HepG2 (cell line): ENCODE results near the gene PYCARD.

Experiments used
- ARNTL ChIP-seq: sonication (generic); formaldehyde crosslinking; IDR thresholded peaks from 2 replicates; pipeline ENCODE4 v1.4.0; 2020; ENCODE audit warnings: mild to moderate bottlenecking, missing genetic modification reagents
- CHD4 ChIP-seq: fragments of 200-600 bp; sonication (generic); IDR thresholded peaks from 2 replicates; pipeline ENCODE4 v1.7.0; 2017; ENCODE audit warnings: mild to moderate bottlenecking, low read length, borderline replicate concordance
- SPEN ChIP-seq: sonication (generic); formaldehyde crosslinking; IDR thresholded peaks from 2 replicates; pipeline ENCODE4 v1.5.1; 2020; ENCODE audit warnings: low read depth, mild to moderate bottlenecking, missing genetic modification reagents
- ZBTB1 ChIP-seq: sonication (generic); formaldehyde crosslinking; IDR thresholded peaks from 2 replicates; pipeline ENCODE4 v1.4.0; 2020; ENCODE audit warnings: missing genetic modification reagents, borderline replicate concordance
- ZNF577 ChIP-seq: sonication (generic); formaldehyde crosslinking; IDR thresholded peaks from 2 replicates; pipeline ENCODE4 v1.4.0; 2020; ENCODE audit warnings: mild to moderate bottlenecking, low read depth, missing genetic modification reagents, borderline replicate concordance
- ZNF83 ChIP-seq: sonication (generic); formaldehyde crosslinking; IDR thresholded peaks from 2 replicates; pipeline ENCODE4 v1.4.0; 2020; ENCODE audit warnings: missing genetic modification reagents, mild to moderate bottlenecking, borderline replicate concordance
- TF ChIP-seq, protein P1 (sequence below): sonication (generic); formaldehyde crosslinking; IDR thresholded peaks from 2 replicates; pipeline ENCODE4 v1.8.1; 2023; ENCODE audit warnings: missing genetic modification reagents, inconsistent platforms, borderline replicate concordance
- TF ChIP-seq, protein P2 (sequence below): sonication (generic); formaldehyde crosslinking; IDR thresholded peaks from 2 replicates; pipeline ENCODE4 v1.9.0; 2022; ENCODE audit warnings: missing genetic modification reagents, mild to moderate bottlenecking, borderline replicate concordance
- TF ChIP-seq, protein P3 (sequence below): sonication (generic); formaldehyde crosslinking; IDR thresholded peaks from 2 replicates; pipeline ENCODE4 v1.4.0; 2020; ENCODE audit warnings: low read depth, missing genetic modification reagents
- TF ChIP-seq, protein P4 (sequence below): sonication (generic); formaldehyde crosslinking; IDR thresholded peaks from 2 replicates; pipeline ENCODE4 v1.4.0; 2020; ENCODE audit warnings: missing genetic modification reagents
- TF ChIP-seq, protein P5 (sequence below): sonication (generic); formaldehyde crosslinking; IDR thresholded peaks from 2 replicates; pipeline ENCODE4 v1.8.0; 2022; ENCODE audit warnings: missing genetic modification reagents, mild to moderate bottlenecking, moderate library complexity, borderline replicate concordance
- TF ChIP-seq, protein P6 (sequence below): sonication (generic); formaldehyde crosslinking; IDR thresholded peaks from 2 replicates; pipeline ENCODE4 v1.5.0; 2020; ENCODE audit warnings: mild to moderate bottlenecking, missing genetic modification reagents, moderate library complexity

DNA sequence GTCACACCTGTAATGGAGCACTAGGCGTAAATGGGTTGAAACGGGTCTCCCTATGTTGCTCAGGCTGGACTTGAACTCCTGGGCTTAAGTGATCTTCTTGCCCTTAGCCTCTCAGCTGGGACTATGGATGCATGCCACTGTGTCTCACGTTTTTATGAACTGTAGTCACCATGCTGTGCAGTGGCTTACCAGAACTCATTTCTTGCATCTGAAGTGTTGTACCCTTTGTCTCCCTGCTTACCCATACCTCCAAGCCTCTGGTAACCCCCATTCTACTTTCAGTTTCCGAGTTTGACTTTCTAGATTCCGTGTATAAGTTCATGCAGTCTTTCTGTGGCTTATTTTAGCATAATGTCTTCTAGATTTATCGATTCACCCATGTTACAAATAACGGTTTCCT lies 7.7 kb downstream of the PYCARD start:
- TF ChIP-seq, protein P1, sequence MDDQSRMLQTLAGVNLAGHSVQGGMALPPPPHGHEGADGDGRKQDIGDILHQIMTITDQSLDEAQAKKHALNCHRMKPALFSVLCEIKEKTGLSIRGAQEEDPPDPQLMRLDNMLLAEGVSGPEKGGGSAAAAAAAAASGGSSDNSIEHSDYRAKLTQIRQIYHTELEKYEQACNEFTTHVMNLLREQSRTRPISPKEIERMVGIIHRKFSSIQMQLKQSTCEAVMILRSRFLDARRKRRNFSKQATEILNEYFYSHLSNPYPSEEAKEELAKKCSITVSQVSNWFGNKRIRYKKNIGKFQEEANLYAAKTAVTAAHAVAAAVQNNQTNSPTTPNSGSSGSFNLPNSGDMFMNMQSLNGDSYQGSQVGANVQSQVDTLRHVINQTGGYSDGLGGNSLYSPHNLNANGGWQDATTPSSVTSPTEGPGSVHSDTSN (CRISPR knock-in tag), result no peak
- TF ChIP-seq ZNF577 (CRISPR knock-in tag) (no peak), ZNF83 (CRISPR knock-in tag) (no peak), CHD4 (no peak), ARNTL (CRISPR knock-in tag) (no peak), SPEN (CRISPR knock-in tag) (no peak), ZBTB1 (CRISPR knock-in tag) (no peak)
- TF ChIP-seq, protein P2, sequence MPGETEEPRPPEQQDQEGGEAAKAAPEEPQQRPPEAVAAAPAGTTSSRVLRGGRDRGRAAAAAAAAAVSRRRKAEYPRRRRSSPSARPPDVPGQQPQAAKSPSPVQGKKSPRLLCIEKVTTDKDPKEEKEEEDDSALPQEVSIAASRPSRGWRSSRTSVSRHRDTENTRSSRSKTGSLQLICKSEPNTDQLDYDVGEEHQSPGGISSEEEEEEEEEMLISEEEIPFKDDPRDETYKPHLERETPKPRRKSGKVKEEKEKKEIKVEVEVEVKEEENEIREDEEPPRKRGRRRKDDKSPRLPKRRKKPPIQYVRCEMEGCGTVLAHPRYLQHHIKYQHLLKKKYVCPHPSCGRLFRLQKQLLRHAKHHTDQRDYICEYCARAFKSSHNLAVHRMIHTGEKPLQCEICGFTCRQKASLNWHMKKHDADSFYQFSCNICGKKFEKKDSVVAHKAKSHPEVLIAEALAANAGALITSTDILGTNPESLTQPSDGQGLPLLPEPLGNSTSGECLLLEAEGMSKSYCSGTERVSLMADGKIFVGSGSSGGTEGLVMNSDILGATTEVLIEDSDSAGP, result no peak
- TF ChIP-seq, protein P3, sequence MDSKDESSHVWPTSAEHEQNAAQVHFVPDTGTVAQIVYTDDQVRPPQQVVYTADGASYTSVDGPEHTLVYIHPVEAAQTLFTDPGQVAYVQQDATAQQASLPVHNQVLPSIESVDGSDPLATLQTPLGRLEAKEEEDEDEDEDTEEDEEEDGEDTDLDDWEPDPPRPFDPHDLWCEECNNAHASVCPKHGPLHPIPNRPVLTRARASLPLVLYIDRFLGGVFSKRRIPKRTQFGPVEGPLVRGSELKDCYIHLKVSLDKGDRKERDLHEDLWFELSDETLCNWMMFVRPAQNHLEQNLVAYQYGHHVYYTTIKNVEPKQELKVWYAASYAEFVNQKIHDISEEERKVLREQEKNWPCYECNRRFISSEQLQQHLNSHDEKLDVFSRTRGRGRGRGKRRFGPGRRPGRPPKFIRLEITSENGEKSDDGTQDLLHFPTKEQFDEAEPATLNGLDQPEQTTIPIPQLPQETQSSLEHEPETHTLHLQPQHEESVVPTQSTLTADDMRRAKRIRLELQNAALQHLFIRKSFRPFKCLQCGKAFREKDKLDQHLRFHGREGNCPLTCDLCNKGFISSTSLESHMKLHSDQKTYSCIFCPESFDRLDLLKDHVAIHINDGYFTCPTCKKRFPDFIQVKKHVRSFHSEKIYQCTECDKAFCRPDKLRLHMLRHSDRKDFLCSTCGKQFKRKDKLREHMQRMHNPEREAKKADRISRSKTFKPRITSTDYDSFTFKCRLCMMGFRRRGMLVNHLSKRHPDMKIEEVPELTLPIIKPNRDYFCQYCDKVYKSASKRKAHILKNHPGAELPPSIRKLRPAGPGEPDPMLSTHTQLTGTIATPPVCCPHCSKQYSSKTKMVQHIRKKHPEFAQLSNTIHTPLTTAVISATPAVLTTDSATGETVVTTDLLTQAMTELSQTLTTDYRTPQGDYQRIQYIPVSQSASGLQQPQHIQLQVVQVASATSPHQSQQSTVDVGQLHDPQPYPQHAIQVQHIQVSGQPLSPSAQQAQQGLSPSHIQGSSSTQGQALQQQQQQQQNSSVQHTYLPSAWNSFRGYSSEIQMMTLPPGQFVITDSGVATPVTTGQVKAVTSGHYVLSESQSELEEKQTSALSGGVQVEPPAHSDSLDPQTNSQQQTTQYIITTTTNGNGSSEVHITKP, result no peak
- TF ChIP-seq, protein P4, sequence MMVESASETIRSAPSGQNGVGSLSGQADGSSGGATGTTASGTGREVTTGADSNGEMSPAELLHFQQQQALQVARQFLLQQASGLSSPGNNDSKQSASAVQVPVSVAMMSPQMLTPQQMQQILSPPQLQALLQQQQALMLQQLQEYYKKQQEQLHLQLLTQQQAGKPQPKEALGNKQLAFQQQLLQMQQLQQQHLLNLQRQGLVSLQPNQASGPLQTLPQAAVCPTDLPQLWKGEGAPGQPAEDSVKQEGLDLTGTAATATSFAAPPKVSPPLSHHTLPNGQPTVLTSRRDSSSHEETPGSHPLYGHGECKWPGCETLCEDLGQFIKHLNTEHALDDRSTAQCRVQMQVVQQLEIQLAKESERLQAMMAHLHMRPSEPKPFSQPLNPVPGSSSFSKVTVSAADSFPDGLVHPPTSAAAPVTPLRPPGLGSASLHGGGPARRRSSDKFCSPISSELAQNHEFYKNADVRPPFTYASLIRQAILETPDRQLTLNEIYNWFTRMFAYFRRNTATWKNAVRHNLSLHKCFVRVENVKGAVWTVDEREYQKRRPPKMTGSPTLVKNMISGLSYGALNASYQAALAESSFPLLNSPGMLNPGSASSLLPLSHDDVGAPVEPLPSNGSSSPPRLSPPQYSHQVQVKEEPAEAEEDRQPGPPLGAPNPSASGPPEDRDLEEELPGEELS (CRISPR knock-in tag), result no peak
- TF ChIP-seq, protein P5, sequence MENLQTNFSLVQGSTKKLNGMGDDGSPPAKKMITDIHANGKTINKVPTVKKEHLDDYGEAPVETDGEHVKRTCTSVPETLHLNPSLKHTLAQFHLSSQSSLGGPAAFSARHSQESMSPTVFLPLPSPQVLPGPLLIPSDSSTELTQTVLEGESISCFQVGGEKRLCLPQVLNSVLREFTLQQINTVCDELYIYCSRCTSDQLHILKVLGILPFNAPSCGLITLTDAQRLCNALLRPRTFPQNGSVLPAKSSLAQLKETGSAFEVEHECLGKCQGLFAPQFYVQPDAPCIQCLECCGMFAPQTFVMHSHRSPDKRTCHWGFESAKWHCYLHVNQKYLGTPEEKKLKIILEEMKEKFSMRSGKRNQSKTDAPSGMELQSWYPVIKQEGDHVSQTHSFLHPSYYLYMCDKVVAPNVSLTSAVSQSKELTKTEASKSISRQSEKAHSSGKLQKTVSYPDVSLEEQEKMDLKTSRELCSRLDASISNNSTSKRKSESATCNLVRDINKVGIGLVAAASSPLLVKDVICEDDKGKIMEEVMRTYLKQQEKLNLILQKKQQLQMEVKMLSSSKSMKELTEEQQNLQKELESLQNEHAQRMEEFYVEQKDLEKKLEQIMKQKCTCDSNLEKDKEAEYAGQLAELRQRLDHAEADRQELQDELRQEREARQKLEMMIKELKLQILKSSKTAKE, result no peak
- TF ChIP-seq, protein P6, sequence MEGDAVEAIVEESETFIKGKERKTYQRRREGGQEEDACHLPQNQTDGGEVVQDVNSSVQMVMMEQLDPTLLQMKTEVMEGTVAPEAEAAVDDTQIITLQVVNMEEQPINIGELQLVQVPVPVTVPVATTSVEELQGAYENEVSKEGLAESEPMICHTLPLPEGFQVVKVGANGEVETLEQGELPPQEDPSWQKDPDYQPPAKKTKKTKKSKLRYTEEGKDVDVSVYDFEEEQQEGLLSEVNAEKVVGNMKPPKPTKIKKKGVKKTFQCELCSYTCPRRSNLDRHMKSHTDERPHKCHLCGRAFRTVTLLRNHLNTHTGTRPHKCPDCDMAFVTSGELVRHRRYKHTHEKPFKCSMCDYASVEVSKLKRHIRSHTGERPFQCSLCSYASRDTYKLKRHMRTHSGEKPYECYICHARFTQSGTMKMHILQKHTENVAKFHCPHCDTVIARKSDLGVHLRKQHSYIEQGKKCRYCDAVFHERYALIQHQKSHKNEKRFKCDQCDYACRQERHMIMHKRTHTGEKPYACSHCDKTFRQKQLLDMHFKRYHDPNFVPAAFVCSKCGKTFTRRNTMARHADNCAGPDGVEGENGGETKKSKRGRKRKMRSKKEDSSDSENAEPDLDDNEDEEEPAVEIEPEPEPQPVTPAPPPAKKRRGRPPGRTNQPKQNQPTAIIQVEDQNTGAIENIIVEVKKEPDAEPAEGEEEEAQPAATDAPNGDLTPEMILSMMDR (CRISPR knock-in tag), result no peak
